Measurements from ENCODE around the gene PLAU.

DNA sequence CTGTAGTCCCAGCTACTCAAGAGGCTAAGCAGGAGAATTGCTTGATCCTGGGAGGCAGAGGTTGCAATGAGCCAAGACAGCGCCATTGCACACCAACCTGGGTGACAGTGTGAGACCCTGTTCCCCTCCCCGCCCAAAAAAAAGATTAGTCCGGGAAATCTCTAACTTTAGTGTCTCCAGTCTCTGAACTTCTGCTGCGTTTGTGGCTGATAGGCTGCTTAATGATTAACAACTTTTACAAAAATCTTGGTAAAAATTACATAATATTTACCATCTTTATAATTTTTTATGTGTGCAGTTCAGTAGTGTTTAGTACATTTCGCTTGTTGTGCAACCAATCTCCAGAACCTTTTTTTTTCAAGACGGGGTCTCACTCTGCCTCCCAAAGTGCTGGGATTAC lies 9.7 kb upstream of the PLAU start:
- TF ChIP-seq, protein P1, sequence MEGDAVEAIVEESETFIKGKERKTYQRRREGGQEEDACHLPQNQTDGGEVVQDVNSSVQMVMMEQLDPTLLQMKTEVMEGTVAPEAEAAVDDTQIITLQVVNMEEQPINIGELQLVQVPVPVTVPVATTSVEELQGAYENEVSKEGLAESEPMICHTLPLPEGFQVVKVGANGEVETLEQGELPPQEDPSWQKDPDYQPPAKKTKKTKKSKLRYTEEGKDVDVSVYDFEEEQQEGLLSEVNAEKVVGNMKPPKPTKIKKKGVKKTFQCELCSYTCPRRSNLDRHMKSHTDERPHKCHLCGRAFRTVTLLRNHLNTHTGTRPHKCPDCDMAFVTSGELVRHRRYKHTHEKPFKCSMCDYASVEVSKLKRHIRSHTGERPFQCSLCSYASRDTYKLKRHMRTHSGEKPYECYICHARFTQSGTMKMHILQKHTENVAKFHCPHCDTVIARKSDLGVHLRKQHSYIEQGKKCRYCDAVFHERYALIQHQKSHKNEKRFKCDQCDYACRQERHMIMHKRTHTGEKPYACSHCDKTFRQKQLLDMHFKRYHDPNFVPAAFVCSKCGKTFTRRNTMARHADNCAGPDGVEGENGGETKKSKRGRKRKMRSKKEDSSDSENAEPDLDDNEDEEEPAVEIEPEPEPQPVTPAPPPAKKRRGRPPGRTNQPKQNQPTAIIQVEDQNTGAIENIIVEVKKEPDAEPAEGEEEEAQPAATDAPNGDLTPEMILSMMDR (IDR thresholded peaks at IDR 0.05), result no peak
- TF ChIP-seq POLR2A (IDR thresholded peaks at IDR 0.05), result no peak

All from testis (tissue), 2 donors.